ENCODE data around the gene ASB2. TPM values are rescaled to one million over a fixed set of nuclear protein-coding genes. Genes with fewer than 3 reads are reported as not detected.

Gene ASB2
- total and polyA plus RNA-seq, 4 donors = 0.50 to 4.0 (median 1.8) TPM

GRCh38 chr14:93903342-93904184, 72.8 kb downstream of the ASB2 start:
- no peaks in the 10 kb centered on the region for H3K36me3 ChIP-seq (ENCODE audit: control insufficient read depth, insufficient read depth, low read length)
- no peak for DNase-seq (ENCODE audit: low read depth in 4 of 6, low spot score in 6 of 6)
- no peaks in the 10 kb centered on the region for H3K9me3 ChIP-seq (ENCODE audit: control insufficient read depth, insufficient read depth, low read length)
- H3K4me1 ChIP-seq (ENCODE audit: control insufficient read depth, insufficient read depth, low read length) = peaks cover 5% of the 10 kb centered on the region
- 61% methylated on average over 14 of the region's 15 CpGs for WGBS (ENCODE audit: insufficient coverage)
- H3K27me3 ChIP-seq (ENCODE audit: control insufficient read depth, insufficient read depth, low read length) = no peaks in the 10 kb centered on the region
- H3K27ac ChIP-seq (ENCODE audit: low read depth, low read length) = no peak overlapping the region
- no peak overlapping the region for H3K4me3 ChIP-seq (ENCODE audit: low read depth, low read length)

DNA sequence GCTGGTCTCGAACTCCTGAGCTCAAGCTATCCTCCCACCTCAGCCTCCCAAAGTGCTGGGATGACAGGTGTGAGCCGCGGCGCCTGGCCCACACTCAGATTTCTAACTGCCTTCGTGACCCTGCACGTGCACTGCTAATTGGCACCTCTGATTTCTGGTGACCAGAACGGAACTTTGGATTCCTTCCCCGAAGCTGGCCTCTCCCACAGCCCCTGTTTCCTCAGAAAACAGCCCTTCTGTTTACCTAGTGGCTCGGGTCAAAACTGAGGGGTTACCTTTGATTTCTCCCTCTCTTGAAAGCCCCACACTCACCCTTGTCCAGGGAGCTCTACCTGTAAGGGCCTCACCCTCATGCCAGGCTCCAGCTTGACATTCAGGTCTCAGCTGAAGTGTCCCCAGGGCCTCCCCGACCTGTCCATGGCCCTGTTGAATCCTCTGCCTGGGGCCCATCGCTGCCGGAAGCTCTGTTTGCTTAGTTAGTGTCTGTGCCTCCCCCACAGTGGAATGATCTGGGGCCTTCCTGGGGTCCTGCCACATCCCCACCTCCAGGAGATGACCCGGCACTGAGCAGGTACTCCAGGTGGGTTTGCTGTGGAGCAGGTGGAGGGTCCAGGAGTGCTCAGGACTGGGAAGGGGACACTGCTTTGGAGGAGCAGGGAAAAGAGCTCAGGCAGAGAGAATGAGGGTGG, 73.6 kb downstream of the ASB2 start:
- Histone ChIP-seq H3K4me1 (ENCODE audit: control insufficient read depth, insufficient read depth, low read length) (peaks cover 5% of the 10 kb centered on the region), H3K4me3 (ENCODE audit: low read depth, low read length) (no peak overlapping the region), H3K27ac (ENCODE audit: low read depth, low read length) (no peak overlapping the region), H3K9me3 (ENCODE audit: control insufficient read depth, insufficient read depth, low read length) (no peaks in the 10 kb centered on the region), H3K27me3 (ENCODE audit: control insufficient read depth, insufficient read depth, low read length) (no peaks in the 10 kb centered on the region), H3K36me3 (ENCODE audit: control insufficient read depth, insufficient read depth, low read length) (no peaks in the 10 kb centered on the region)
- no peak for DNase-seq (ENCODE audit: low read depth in 4 of 6, low spot score in 6 of 6)
- 83% methylated on average over 12 of the region's 13 CpGs for WGBS (ENCODE audit: insufficient coverage)

- no peak overlapping the region for H3K4me3 ChIP-seq (ENCODE audit: low read depth, low read length)
- no peak overlapping the region for H3K27ac ChIP-seq (ENCODE audit: low read depth, low read length)
- H3K9me3 ChIP-seq (ENCODE audit: control insufficient read depth, insufficient read depth, low read length) = no peaks in the 10 kb centered on the region
- no peaks in the 10 kb centered on the region for H3K27me3 ChIP-seq (ENCODE audit: control insufficient read depth, insufficient read depth, low read length)
- H3K4me1 ChIP-seq (ENCODE audit: control insufficient read depth, insufficient read depth, low read length) = peaks cover 5% of the 10 kb centered on the region
- no peak for DNase-seq (ENCODE audit: low read depth in 4 of 6, low spot score in 6 of 6)
- 74% methylated on average over 6 of the region's 6 CpGs for WGBS (ENCODE audit: insufficient coverage)
- H3K36me3 ChIP-seq (ENCODE audit: control insufficient read depth, insufficient read depth, low read length) = no peaks in the 10 kb centered on the region
Measured at GRCh38 chr14:93901813-93902212, 74.6 kb downstream of the ASB2 start.

GRCh38 chr14:93898731-93899130, 77.6 kb downstream of the ASB2 start:
- H3K4me1 ChIP-seq (ENCODE audit: control insufficient read depth, insufficient read depth, low read length) = peaks cover 10% of the 10 kb centered on the region
- H3K27me3 ChIP-seq (ENCODE audit: control insufficient read depth, insufficient read depth, low read length) = no peaks in the 10 kb centered on the region
- no peaks in the 10 kb centered on the region for H3K9me3 ChIP-seq (ENCODE audit: control insufficient read depth, insufficient read depth, low read length)
- no peaks in the 10 kb centered on the region for H3K36me3 ChIP-seq (ENCODE audit: control insufficient read depth, insufficient read depth, low read length)
- DNase-seq (ENCODE audit: low read depth in 4 of 6, low spot score in 6 of 6) = no peak
- H3K4me3 ChIP-seq (ENCODE audit: low read depth, low read length) = no peak overlapping the region
- H3K27ac ChIP-seq (ENCODE audit: low read depth, low read length) = no peak overlapping the region
- 92% methylated on average over 5 of the region's 5 CpGs for WGBS (ENCODE audit: insufficient coverage)

GRCh38 chr14:93898081-93898611, 78.2 kb downstream of the ASB2 start:
- H3K27me3 ChIP-seq (ENCODE audit: control insufficient read depth, insufficient read depth, low read length) = no peaks in the 10 kb centered on the region
- no peak overlapping the region for H3K27ac ChIP-seq (ENCODE audit: low read depth, low read length)
- H3K4me1 ChIP-seq (ENCODE audit: control insufficient read depth, insufficient read depth, low read length) = peaks cover 16% of the 10 kb centered on the region
- DNase-seq (ENCODE audit: low read depth in 4 of 6, low spot score in 6 of 6) = no peak
- 93% methylated on average over 15 of the region's 15 CpGs for WGBS (ENCODE audit: insufficient coverage)
- no peak overlapping the region for H3K4me3 ChIP-seq (ENCODE audit: low read depth, low read length)
- no peaks in the 10 kb centered on the region for H3K9me3 ChIP-seq (ENCODE audit: control insufficient read depth, insufficient read depth, low read length)
- H3K36me3 ChIP-seq (ENCODE audit: control insufficient read depth, insufficient read depth, low read length) = no peaks in the 10 kb centered on the region

GRCh38 chr14:93897476-93897845, 78.9 kb downstream of the ASB2 start:
- Histone ChIP-seq H3K27me3 (ENCODE audit: control insufficient read depth, insufficient read depth, low read length) (no peaks in the 10 kb centered on the region), H3K4me3 (ENCODE audit: low read depth, low read length) (no peak overlapping the region), H3K36me3 (ENCODE audit: control insufficient read depth, insufficient read depth, low read length) (no peaks in the 10 kb centered on the region), H3K27ac (ENCODE audit: low read depth, low read length) (no peak overlapping the region), H3K4me1 (ENCODE audit: control insufficient read depth, insufficient read depth, low read length) (peaks cover 22% of the 10 kb centered on the region), H3K9me3 (ENCODE audit: control insufficient read depth, insufficient read depth, low read length) (no peaks in the 10 kb centered on the region)
- no peak for DNase-seq (ENCODE audit: low read depth in 4 of 6, low spot score in 6 of 6)
- 74% methylated on average over 5 of the region's 5 CpGs for WGBS (ENCODE audit: insufficient coverage)

DNA sequence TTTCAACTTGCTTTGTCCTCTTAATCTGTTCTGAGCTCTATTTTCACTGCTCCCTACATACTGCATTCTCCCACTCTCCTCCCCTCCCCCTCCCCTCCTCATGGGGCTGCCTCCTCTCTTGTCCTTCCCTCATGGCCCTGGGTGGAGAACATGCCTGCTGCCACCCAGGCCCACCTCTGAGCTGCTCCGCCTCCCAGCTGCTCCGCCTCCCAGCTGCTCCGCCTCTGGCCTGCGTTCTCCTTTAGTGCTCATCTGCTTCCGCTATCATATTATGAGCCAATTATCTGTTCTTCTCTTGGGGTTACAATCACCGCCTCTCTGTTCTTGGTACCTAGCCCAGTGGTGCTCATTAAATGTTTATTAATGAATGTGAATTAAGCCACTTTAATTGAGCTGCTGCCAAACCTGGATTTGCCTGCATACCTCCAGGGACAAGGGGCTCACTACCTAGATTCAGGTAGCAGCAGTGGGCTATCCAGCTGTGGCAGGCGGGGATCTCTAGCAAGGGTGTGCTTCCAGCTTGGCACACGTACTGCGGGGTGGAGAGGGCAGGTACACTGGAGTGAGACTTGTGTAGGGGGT, 81.3 kb downstream of the ASB2 start:
- no peak overlapping the region for H3K4me3 ChIP-seq (ENCODE audit: low read depth, low read length)
- no peak overlapping the region for H3K27ac ChIP-seq (ENCODE audit: low read depth, low read length)
- DNase-seq (ENCODE audit: low read depth in 4 of 6, low spot score in 6 of 6) = peak in 1 of 6 donors; percentile 91
- H3K27me3 ChIP-seq (ENCODE audit: control insufficient read depth, insufficient read depth, low read length) = no peaks in the 10 kb centered on the region
- H3K36me3 ChIP-seq (ENCODE audit: control insufficient read depth, insufficient read depth, low read length) = no peaks in the 10 kb centered on the region
- no peaks in the 10 kb centered on the region for H3K9me3 ChIP-seq (ENCODE audit: control insufficient read depth, insufficient read depth, low read length)
- WGBS (ENCODE audit: insufficient coverage) = 81% methylated on average over 7 of the region's 9 CpGs
- peaks cover 22% of the 10 kb centered on the region for H3K4me1 ChIP-seq (ENCODE audit: control insufficient read depth, insufficient read depth, low read length)

DNA sequence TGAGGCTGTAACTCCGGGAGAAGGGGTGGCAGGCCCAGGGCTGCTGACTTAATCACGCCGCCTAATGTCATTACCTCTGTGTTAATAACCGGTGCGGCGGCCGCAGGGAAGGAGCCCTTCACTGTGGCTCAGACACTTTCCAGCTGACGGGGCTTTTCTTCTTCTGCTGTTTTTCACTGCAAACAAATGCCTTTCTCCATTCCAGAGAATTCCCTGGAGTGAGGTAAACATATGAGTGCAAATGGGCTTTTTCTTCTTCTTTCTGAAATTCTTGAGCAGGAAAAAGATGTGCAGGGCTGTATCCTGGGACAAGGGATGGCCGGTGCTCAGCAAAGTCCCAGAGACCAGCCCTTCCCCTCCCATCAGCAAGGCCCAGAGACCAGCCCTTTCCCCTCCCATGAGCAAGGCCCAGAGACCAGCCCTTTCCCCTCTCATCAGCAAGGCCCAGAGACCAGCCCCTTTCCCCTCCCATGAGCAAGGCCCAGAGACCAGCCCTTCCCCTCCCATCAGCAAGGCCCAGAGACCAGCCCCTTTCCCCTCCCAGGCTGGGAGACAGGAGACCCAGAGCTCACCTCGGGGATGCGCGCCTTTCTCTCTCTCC, 82.6 kb downstream of the ASB2 start:
- no peak overlapping the region for H3K4me3 ChIP-seq (ENCODE audit: low read depth, low read length)
- DNase-seq (ENCODE audit: low read depth in 4 of 6, low spot score in 6 of 6) = peak in 2 of 6 donors; percentile 30 to 78
- H3K36me3 ChIP-seq (ENCODE audit: control insufficient read depth, insufficient read depth, low read length) = no peaks in the 10 kb centered on the region
- no peaks in the 10 kb centered on the region for H3K9me3 ChIP-seq (ENCODE audit: control insufficient read depth, insufficient read depth, low read length)
- H3K27ac ChIP-seq (ENCODE audit: low read depth, low read length) = peak overlapping the region; percentile 1
- H3K27me3 ChIP-seq (ENCODE audit: control insufficient read depth, insufficient read depth, low read length) = no peaks in the 10 kb centered on the region
- H3K4me1 ChIP-seq (ENCODE audit: control insufficient read depth, insufficient read depth, low read length) = peaks cover 22% of the 10 kb centered on the region
- WGBS (ENCODE audit: insufficient coverage) = 50% methylated on average over 8 of the region's 12 CpGs

GRCh38 chr14:93892923-93893558, 83.3 kb downstream of the ASB2 start:
- no peaks in the 10 kb centered on the region for H3K36me3 ChIP-seq (ENCODE audit: control insufficient read depth, insufficient read depth, low read length)
- WGBS (ENCODE audit: insufficient coverage) = 20% methylated on average over 9 of the region's 13 CpGs
- no peaks in the 10 kb centered on the region for H3K27me3 ChIP-seq (ENCODE audit: control insufficient read depth, insufficient read depth, low read length)
- peak overlapping the region; percentile 1 for H3K27ac ChIP-seq (ENCODE audit: low read depth, low read length)
- peaks cover 22% of the 10 kb centered on the region for H3K4me1 ChIP-seq (ENCODE audit: control insufficient read depth, insufficient read depth, low read length)
- H3K4me3 ChIP-seq (ENCODE audit: low read depth, low read length) = no peak overlapping the region
- peak in 5 of 6 donors; percentile 58 to 95 (median 67) for DNase-seq (ENCODE audit: low read depth in 4 of 6, low spot score in 6 of 6)
- H3K9me3 ChIP-seq (ENCODE audit: control insufficient read depth, insufficient read depth, low read length) = no peaks in the 10 kb centered on the region

All from spinal cord (tissue), 10 donors.